ENCODE measurements around the gene MAN1A1. TPM values are rescaled to one million over a fixed set of nuclear protein-coding genes. Genes with fewer than 3 reads are reported as not detected.
A peak's percentile ranks its signal among the peaks of the same experiment; 100 is the strongest.

MAN1A1 gene
- total and polyA plus RNA-seq, 2 of the 4 experiments (the other 2 are of a cell fraction) = 5.9 to 6.4 TPM

GRCh38 chr6:119347466-119348095 lies 2.0 kb downstream of the MAN1A1 start:
- Histone ChIP-seq H3K4me2 (ENCODE audit: low read depth, low read length) (peak overlapping the region; percentile 99), H3K9me3 (ENCODE audit: control insufficient read depth, insufficient read depth, low read length) (no peaks in the 10 kb centered on the region), H2BK20ac (ENCODE audit: low read depth, low read length) (no peak overlapping the region), H3K9me1 (ENCODE audit: insufficient read depth, low read length) (no peaks in the 10 kb centered on the region; the same call in 1 of the 2 replicates), H4K8ac (ENCODE audit: low read depth in 2 of 2, low read length in 2 of 2) (no peak overlapping the region), H2AK9ac (replicated peaks; ENCODE audit: low read depth, low read length, poor library complexity) (no peak overlapping the region), H2AK5ac (ENCODE audit: low read depth, low read length) (0 out of 2 replicates have a peak overlapping the region, but pooled peaks have one; percentile 33), H3K27ac (ENCODE audit: insufficient read depth, low read length) (no peak overlapping the region), H3K56ac (ENCODE audit: extremely low read depth, insufficient read depth, low read length) (no peak overlapping the region), H3K27me3 (ENCODE audit: control insufficient read depth, insufficient read depth, low read length) (no peaks in the 10 kb centered on the region), H4K91ac (ENCODE audit: insufficient read depth, low read depth, low read length) (no peak overlapping the region), H2AFZ (replicated peaks; ENCODE audit: low read length, poor library complexity) (peak overlapping the region; percentile 98), H3K4me1 (ENCODE audit: control insufficient read depth, insufficient read depth, low read length) (peaks cover 5% of the 10 kb centered on the region; the same call in 1 of the 2 replicates), H2BK120ac (ENCODE audit: low read depth, low read length) (no peak overlapping the region), H4K5ac (ENCODE audit: low read depth, low read length) (no peak overlapping the region), H3K23ac (ENCODE audit: low read depth, low read length) (peak overlapping the region; percentile 46; the same call in 1 of the 2 replicates), H3K18ac (ENCODE audit: low read depth, low read length) (no peak overlapping the region), H3K79me1 (ENCODE audit: low read depth in 1 of 2, low read length in 2 of 2) (peaks cover 5 to 16% of the 10 kb centered on the region in 2 experiments; a peak in 3 of 4 replicates), H2BK15ac (ENCODE audit: low read depth, low read length) (no peak overlapping the region), H3K14ac (replicated peaks; ENCODE audit: low read depth, low read length) (no peak overlapping the region), H3K4me3 (ENCODE audit: insufficient read depth, low read depth, low read length) (peak overlapping the region; percentile 98), H4K20me1 (ENCODE audit: insufficient read depth, low read length) (no peaks in the 10 kb centered on the region), H3K4ac (ENCODE audit: low read depth, low read length) (peak overlapping the region; percentile 15; the same call in 1 of the 2 replicates), H3K36me3 (ENCODE audit: control insufficient read depth, insufficient read depth, low read length) (no peaks in the 10 kb centered on the region), H3K9ac (ENCODE audit: low read depth, low read length) (peak overlapping the region; percentile 60; the same call in 1 of the 2 replicates), H2BK5ac (ENCODE audit: low read depth, low read length, poor library complexity, severe bottlenecking) (no peak overlapping the region)
- TF ChIP-seq ELK1 (IDR thresholded peaks at IDR 0.05; ENCODE audit: borderline replicate concordance, low read depth, low read length) (no peak), CEBPB (IDR thresholded peaks at IDR 0.05; ENCODE audit: low read depth, low read length) (0 out of 2 replicates have a peak, but pooled peaks have one; percentile 14)
- in situ Hi-C loops (cut with MboI; ENCODE audit: low sequenced_read_pairs) = loop anchor here (5.0 kb wide), 1 partner anchor 195 kb away; no protein-coding TSS in a partner anchor
- no CpG with 5 or more reads among the region's 16 CpGs for WGBS, 2 experiments (ENCODE audit: extremely low coverage in 2 of 2, insufficient read length in 1 of 2)
- dilution Hi-C loops (cut with HindIII; ENCODE audit: low sequenced_read_pairs, unreplicated experiment) = no loop called here
- ATAC-seq (ENCODE audit: low read depth) (no peak), DNase-seq (peak; percentile 23)
- intact Hi-C loops (cut with micrococcal nuclease) = loop anchor here (1.0 to 10.0 kb wide), 3 partner anchors 85 to 1987 kb away; partner anchors contain the start of gene TBC1D32
- ChIA-PET POLR2A (ENCODE audit: unreplicated experiment) (no interaction called here), CTCF (interaction anchor here (0.8 to 0.9 kb wide), 2 partner anchors 219 to 372 kb away, joined by 3 read pairs; no protein-coding TSS in a partner anchor)
- no TSS peak for BruUV-seq (replicated peaks)
